ENCODE measurements around the gene B4GALT3. TPM values are rescaled to one million over a fixed set of nuclear protein-coding genes. Genes with fewer than 3 reads are reported as not detected.

B4GALT3 gene
- polyA plus RNA-seq, 1 donor from 2014 or later = 43.7 TPM

GRCh38 chr1:161161652-161162051 is 15.7 kb downstream of the B4GALT3 start:
- no peak for TF ChIP-seq MXI1 (conservative IDR thresholded peaks at IDR 0.05; ENCODE audit: poor library complexity, severe bottlenecking)
- TF ChIP-seq POLR2AphosphoS5 (IDR thresholded peaks at IDR 0.05) = no peak
- TF ChIP-seq CTCF (IDR thresholded peaks at IDR 0.05; ENCODE audit: poor library complexity, severe bottlenecking) = no peak
- TF ChIP-seq SMC3 (conservative IDR thresholded peaks at IDR 0.05; ENCODE audit: poor library complexity) = no peak
- TF ChIP-seq, protein P1, sequence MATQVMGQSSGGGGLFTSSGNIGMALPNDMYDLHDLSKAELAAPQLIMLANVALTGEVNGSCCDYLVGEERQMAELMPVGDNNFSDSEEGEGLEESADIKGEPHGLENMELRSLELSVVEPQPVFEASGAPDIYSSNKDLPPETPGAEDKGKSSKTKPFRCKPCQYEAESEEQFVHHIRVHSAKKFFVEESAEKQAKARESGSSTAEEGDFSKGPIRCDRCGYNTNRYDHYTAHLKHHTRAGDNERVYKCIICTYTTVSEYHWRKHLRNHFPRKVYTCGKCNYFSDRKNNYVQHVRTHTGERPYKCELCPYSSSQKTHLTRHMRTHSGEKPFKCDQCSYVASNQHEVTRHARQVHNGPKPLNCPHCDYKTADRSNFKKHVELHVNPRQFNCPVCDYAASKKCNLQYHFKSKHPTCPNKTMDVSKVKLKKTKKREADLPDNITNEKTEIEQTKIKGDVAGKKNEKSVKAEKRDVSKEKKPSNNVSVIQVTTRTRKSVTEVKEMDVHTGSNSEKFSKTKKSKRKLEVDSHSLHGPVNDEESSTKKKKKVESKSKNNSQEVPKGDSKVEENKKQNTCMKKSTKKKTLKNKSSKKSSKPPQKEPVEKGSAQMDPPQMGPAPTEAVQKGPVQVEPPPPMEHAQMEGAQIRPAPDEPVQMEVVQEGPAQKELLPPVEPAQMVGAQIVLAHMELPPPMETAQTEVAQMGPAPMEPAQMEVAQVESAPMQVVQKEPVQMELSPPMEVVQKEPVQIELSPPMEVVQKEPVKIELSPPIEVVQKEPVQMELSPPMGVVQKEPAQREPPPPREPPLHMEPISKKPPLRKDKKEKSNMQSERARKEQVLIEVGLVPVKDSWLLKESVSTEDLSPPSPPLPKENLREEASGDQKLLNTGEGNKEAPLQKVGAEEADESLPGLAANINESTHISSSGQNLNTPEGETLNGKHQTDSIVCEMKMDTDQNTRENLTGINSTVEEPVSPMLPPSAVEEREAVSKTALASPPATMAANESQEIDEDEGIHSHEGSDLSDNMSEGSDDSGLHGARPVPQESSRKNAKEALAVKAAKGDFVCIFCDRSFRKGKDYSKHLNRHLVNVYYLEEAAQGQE (IDR thresholded peaks at IDR 0.05; ENCODE audit: borderline replicate concordance) = no peak
- no peak for TF ChIP-seq EZH2 (IDR thresholded peaks at IDR 0.05; ENCODE audit: borderline replicate concordance, insufficient read depth, low read length, poor library complexity, severe bottlenecking)
- no peak for TF ChIP-seq EP300 (conservative IDR thresholded peaks at IDR 0.05; ENCODE audit: poor library complexity, severe bottlenecking)
- no peak for TF ChIP-seq TAF1 (IDR thresholded peaks at IDR 0.05; ENCODE audit: low read depth)
- no peak for TF ChIP-seq RAD21 (conservative IDR thresholded peaks at IDR 0.05)
- no peaks in the 10 kb centered on the region for H3K36me3 ChIP-seq (ENCODE audit: insufficient read depth, low read length)
- H3K9ac ChIP-seq (ENCODE audit: low read length) = no peak overlapping the region

DNA sequence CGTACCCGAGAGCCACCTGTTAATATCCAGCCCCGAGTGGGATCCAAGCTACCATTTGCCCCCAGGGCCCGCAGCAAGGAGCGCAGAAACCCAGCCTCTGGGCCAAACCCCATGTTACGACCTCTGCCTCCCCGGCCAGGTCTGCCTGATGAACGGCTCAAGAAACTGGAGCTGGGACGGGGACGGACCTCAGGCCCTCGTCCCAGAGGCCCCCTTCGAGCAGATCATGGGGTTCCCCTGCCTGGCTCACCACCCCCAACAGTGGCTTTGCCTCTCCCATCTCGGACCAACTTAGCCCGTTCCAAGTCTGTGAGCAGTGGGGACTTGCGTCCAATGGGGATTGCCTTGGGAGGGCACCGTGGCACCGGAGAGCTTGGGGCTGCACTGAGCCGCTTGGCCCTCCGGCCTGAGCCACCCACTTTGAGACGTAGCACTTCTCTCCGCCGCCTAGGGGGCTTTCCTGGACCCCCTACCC is 16.6 kb downstream of the B4GALT3 start:
- no peak overlapping the region for H3K9ac ChIP-seq (ENCODE audit: low read length)
- no peak overlapping the region for H3K4me2 ChIP-seq (ENCODE audit: low read length)

More at GRCh38 chr1:161161652-161162051, 15.7 kb downstream of the B4GALT3 start:
- Histone ChIP-seq H4K20me1 (ENCODE audit: insufficient read depth) (no peaks in the 10 kb centered on the region), H3F3A (ENCODE audit: insufficient read depth, low read length, poor library complexity, severe bottlenecking) (no peaks in the 10 kb centered on the region), H3K4me2 (ENCODE audit: low read length) (no peak overlapping the region), H3K4me3 (ENCODE audit: low read length) (no peak overlapping the region), H3K9me2 (ENCODE audit: insufficient read depth, low read length) (no peaks in the 10 kb centered on the region), H3K9me3 (ENCODE audit: low read length) (no peaks in the 10 kb centered on the region), H3K27ac (ENCODE audit: low read length) (no peak overlapping the region), H3K27me3 (ENCODE audit: insufficient read depth, low read depth, low read length) (no peaks in the 10 kb centered on the region), H2AFZ (ENCODE audit: low read depth, low read length) (no peak overlapping the region), H3K79me2 (replicated peaks; ENCODE audit: insufficient read depth, low read length) (peaks cover 11% of the 10 kb centered on the region)

More for the DNA sequence above, 16.6 kb downstream of the B4GALT3 start:
- Histone ChIP-seq H3K36me3 (ENCODE audit: insufficient read depth, low read length) (no peaks in the 10 kb centered on the region), H3K9me3 (ENCODE audit: low read length) (no peaks in the 10 kb centered on the region), H3K27ac (ENCODE audit: low read length) (no peak overlapping the region), H3K79me2 (replicated peaks; ENCODE audit: insufficient read depth, low read length) (peaks cover 11% of the 10 kb centered on the region), H3F3A (ENCODE audit: insufficient read depth, low read length, poor library complexity, severe bottlenecking) (no peaks in the 10 kb centered on the region), H2AFZ (ENCODE audit: low read depth, low read length) (no peak overlapping the region), H3K4me3 (ENCODE audit: low read length) (peak overlapping the region; percentile 98), H3K27me3 (ENCODE audit: insufficient read depth, low read depth, low read length) (no peaks in the 10 kb centered on the region), H3K9me2 (ENCODE audit: insufficient read depth, low read length) (no peaks in the 10 kb centered on the region), H4K20me1 (ENCODE audit: insufficient read depth) (no peaks in the 10 kb centered on the region)
- TF ChIP-seq RAD21 (conservative IDR thresholded peaks at IDR 0.05) (no peak), TAF1 (IDR thresholded peaks at IDR 0.05; ENCODE audit: low read depth) (no peak), POLR2AphosphoS5 (IDR thresholded peaks at IDR 0.05) (no peak), EZH2 (IDR thresholded peaks at IDR 0.05; ENCODE audit: borderline replicate concordance, insufficient read depth, low read length, poor library complexity, severe bottlenecking) (no peak)
